Measurements from ENCODE around the gene CASKIN1.
"Not testable (repeated sequence)": the region's sequence is repeated elsewhere in the genome, so short reads cannot be mapped to it uniquely, and the experiment has no call there.

DNA sequence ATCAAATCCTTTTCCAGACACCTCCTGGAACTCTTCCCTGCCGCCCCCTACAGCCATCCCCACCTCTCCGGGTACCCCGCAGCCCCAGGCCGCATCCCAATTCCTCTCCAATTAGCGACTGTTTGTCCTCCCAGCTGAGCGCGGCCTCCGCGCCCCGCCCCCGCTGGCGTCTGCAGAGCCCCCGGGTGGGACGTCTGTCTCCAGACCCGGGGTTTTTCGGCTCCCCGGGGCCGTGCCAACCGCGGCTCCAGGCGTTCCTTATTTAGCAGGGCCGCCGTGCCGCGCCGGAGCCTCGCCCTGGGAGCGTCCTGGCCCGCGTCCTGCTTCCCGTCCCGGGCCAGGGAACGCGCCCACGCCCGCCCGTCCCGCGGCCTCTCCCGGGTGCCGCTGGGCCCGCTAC is 61.3 kb downstream of the CASKIN1 start:
- not testable (repeated sequence) for TF ChIP-seq RAD21 (IDR thresholded peaks at IDR 0.05); JUND (IDR thresholded peaks at IDR 0.05); YY1 (IDR thresholded peaks at IDR 0.05); SP1 (IDR thresholded peaks at IDR 0.05); GABPA (IDR thresholded peaks at IDR 0.05 in 1 of 2, conservative IDR thresholded peaks at IDR 0.05 in 1 of 2); TAF1 (conservative IDR thresholded peaks at IDR 0.05); FOXA2 (IDR thresholded peaks at IDR 0.05)
- TF ChIP-seq, protein P1, sequence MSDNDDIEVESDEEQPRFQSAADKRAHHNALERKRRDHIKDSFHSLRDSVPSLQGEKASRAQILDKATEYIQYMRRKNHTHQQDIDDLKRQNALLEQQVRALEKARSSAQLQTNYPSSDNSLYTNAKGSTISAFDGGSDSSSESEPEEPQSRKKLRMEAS (IDR thresholded peaks at IDR 0.05): not testable (repeated sequence)
- TF ChIP-seq, protein P2, sequence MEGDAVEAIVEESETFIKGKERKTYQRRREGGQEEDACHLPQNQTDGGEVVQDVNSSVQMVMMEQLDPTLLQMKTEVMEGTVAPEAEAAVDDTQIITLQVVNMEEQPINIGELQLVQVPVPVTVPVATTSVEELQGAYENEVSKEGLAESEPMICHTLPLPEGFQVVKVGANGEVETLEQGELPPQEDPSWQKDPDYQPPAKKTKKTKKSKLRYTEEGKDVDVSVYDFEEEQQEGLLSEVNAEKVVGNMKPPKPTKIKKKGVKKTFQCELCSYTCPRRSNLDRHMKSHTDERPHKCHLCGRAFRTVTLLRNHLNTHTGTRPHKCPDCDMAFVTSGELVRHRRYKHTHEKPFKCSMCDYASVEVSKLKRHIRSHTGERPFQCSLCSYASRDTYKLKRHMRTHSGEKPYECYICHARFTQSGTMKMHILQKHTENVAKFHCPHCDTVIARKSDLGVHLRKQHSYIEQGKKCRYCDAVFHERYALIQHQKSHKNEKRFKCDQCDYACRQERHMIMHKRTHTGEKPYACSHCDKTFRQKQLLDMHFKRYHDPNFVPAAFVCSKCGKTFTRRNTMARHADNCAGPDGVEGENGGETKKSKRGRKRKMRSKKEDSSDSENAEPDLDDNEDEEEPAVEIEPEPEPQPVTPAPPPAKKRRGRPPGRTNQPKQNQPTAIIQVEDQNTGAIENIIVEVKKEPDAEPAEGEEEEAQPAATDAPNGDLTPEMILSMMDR (IDR thresholded peaks at IDR 0.05; ENCODE audit: low read depth, low read length, missing input control): not testable (repeated sequence)
- TF ChIP-seq, protein P3, sequence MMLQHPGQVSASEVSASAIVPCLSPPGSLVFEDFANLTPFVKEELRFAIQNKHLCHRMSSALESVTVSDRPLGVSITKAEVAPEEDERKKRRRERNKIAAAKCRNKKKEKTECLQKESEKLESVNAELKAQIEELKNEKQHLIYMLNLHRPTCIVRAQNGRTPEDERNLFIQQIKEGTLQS (IDR thresholded peaks at IDR 0.05): not testable (repeated sequence)
